T-helper 17 cell (primary cell): ENCODE measurements around the gene IQCC. TPM values are rescaled to one million over a fixed set of nuclear protein-coding genes. Genes with fewer than 3 reads are reported as not detected.

Experiments used
- total RNA-seq, 4 donors: library from RNA in 2 of 4; stranded (reverse) in 2 of 4; gene quantifications; one replicate each; pipeline ENCODE4 v1.2.3 and lab custom pipeline; 2022 to 2026

The IQCC gene
- total RNA-seq, 2 donors from 2014 or later = 3.2 to 4.1 TPM

Other genes starting within 250 kb of the IQCC start
- gene KHDRBS1, start 191.8 kb upstream of the IQCC start, total RNA-seq = 10 to 100 TPM; 92.5 to 94.9 TPM
- 10 to 100 TPM; 15.8 to 16.7 TPM for gene TMEM39B, start 132.7 kb upstream of the IQCC start, total RNA-seq
- gene KPNA6, start 97.6 kb upstream of the IQCC start, total RNA-seq = 10 to 100 TPM; 39.8 to 57.6 TPM
- gene TXLNA, start 26.0 kb upstream of the IQCC start, total RNA-seq = 10 to 100 TPM; 22.9 to 24.6 TPM
- 1 to 10 TPM; 4.7 to 4.9 TPM for gene CCDC28B, start 5.1 kb upstream of the IQCC start, total RNA-seq
- not detected for gene DCDC2B, start 3.4 kb downstream of the IQCC start, total RNA-seq
- gene TMEM234, start 16.7 kb downstream of the IQCC start, total RNA-seq = 10 to 100 TPM; 13.1 to 18.8 TPM
- 100 to 1,000 TPM; 116 to 132 TPM for gene EIF3I, start 16.7 kb downstream of the IQCC start, total RNA-seq
- gene FAM167B, start 41.6 kb downstream of the IQCC start, total RNA-seq = under 1 TPM; 0.60 to 0.72 TPM
- gene LCK, start 45.6 kb downstream of the IQCC start, total RNA-seq = 100 to 1,000 TPM; 267 to 268 TPM
- 10 to 100 TPM; 81.6 to 86.2 TPM for gene HDAC1, start 86.4 kb downstream of the IQCC start, total RNA-seq
- gene MARCKSL1, start 130.6 kb downstream of the IQCC start, total RNA-seq = 10 to 100 TPM; 18.4 to 24.4 TPM
- gene FAM229A, start 156.8 kb downstream of the IQCC start, total RNA-seq = 10 to 100 TPM; 30.1 to 32.9 TPM
- gene TSSK3, start 156.9 kb downstream of the IQCC start, total RNA-seq = 1 to 10 TPM in 1 of 2 donors, not detected in 1; 1.2 TPM
- gene BSDC1, start 188.8 kb downstream of the IQCC start, total RNA-seq = 100 to 1,000 TPM; 177 to 181 TPM